ENCODE measurements around the gene ZBTB20. TPM values are rescaled to one million over a fixed set of nuclear protein-coding genes. Genes with fewer than 3 reads are reported as not detected.

Gene ZBTB20
- total RNA-seq, 4 donors from 2014 or later = 4.1 to 41.8 (median 11.6) TPM

DNA sequence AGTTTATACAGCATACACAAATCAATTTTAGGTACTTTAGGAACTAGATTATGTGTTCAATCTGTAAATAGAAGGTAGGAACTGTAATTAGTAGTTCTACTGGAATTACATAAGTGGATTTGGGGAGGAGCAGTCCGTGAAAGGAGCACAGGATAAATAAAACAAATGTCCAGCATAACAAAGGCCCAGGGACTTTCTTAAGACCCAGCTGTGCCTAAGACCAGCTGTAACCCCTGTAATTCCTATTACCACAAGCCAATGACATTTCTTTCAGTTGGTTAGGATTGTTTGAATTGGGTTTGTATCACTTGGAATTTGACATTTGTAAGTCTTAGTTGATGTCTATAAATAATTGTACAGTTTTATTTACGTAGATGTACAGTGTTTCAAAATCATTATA, 4.8 kb upstream of the ZBTB20 start:
- no peak for DNase-seq
- Histone ChIP-seq H3K27me3 (no peaks in the 10 kb centered on the region), H3K9me3 (no peaks in the 10 kb centered on the region), H3K4me1 (peaks cover 0 to 13% (median 0%) of the 10 kb centered on the region in 3 donors), H3K27ac (no peak overlapping the region), H3K36me3 (no peaks in the 10 kb centered on the region), H3K4me3 (no peak overlapping the region)
- intact Hi-C loops (cut with DNase I) = no loop called here
- 63 to 82% methylated on average over 2 of the region's 2 CpGs for WGBS, 2 donors
- TF ChIP-seq CTCF (IDR thresholded peaks at IDR 0.05) = no peak
- TF ChIP-seq POLR2A (IDR thresholded peaks at IDR 0.05) = no peak

- TF ChIP-seq CTCF (IDR thresholded peaks at IDR 0.05) = peak in 1 of 6 experiments; percentile 6
- TF ChIP-seq POLR2A (IDR thresholded peaks at IDR 0.05) = no peak
- peak overlapping the region; percentile 44 to 97 (median 84) for H3K4me3 ChIP-seq
- no peaks in the 10 kb centered on the region for H3K36me3 ChIP-seq
- H3K9me3 ChIP-seq = no peaks in the 10 kb centered on the region
- H3K27me3 ChIP-seq = no peaks in the 10 kb centered on the region
- no peak for DNase-seq
- 2% methylated on average over 14 to 18 of the region's 20 CpGs for WGBS, 2 donors
- peak overlapping the region; percentile 87 to 100 (median 100) for H3K27ac ChIP-seq
- H3K4me1 ChIP-seq = peaks cover 0 to 26% (median 3%) of the 10 kb centered on the region in 3 donors
- intact Hi-C loops (cut with DNase I) = no loop called here
Measured at GRCh38 chr3:115148142-115148790, 1.2 kb upstream of the ZBTB20 start.

- TF ChIP-seq CTCF (IDR thresholded peaks at IDR 0.05) (peak in 3 of 6 experiments; percentile 6 to 11 (median 9)), POLR2A (IDR thresholded peaks at IDR 0.05) (peak in 3 of 4 donors; percentile 56 to 80 (median 69))
- H3K4me1 ChIP-seq = peaks cover 0 to 26% (median 3%) of the 10 kb centered on the region in 3 donors
- peak; percentile 100 for DNase-seq
- peak overlapping the region; percentile 99 to 100 (median 100) for H3K27ac ChIP-seq
- no peaks in the 10 kb centered on the region for H3K27me3 ChIP-seq
- peak overlapping the region; percentile 65 to 97 (median 84) for H3K4me3 ChIP-seq
- WGBS, 2 donors = 0 to 1% methylated on average over 21 to 37 of the region's 54 CpGs
- H3K9me3 ChIP-seq = no peaks in the 10 kb centered on the region
- intact Hi-C loops (cut with DNase I) = no loop called here
- H3K36me3 ChIP-seq = no peaks in the 10 kb centered on the region
Measured at GRCh38 chr3:115147329-115148141, 447 bp upstream of the ZBTB20 start.

DNA sequence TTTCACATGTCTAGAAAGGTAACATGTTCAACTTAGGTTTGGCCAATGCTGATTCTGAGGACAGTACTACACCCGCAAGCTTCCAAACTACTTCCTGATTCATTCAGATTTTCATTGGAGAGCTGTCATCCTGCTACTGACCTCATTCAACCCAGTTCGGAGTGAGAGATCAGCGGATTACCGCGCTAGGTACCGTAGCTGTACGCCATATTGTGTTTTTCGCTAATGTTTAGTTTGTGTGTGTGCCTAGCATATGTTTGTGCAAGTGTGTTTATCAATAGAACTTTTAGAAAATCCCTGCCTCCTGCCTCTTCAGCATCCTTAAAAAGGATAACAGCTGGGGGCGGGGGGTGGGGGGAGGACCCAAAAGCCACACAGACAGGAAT, 1.1 kb downstream of the ZBTB20 start:
- TF ChIP-seq POLR2A (IDR thresholded peaks at IDR 0.05) = peak in 1 of 4 donors; percentile 30
- TF ChIP-seq CTCF (IDR thresholded peaks at IDR 0.05) = no peak
- WGBS, 2 donors = 0 to 1% methylated on average over 9 of the region's 9 CpGs
- DNase-seq = no peak

More for the DNA sequence above, 1.1 kb downstream of the ZBTB20 start:
- H3K9me3 ChIP-seq = no peaks in the 10 kb centered on the region
- H3K4me3 ChIP-seq = peak overlapping the region; percentile 65 to 97 (median 84)
- no peaks in the 10 kb centered on the region for H3K27me3 ChIP-seq
- intact Hi-C loops (cut with DNase I) = no loop called here
- peak overlapping the region; percentile 99 to 100 (median 100) for H3K27ac ChIP-seq
- peaks cover 0 to 30% (median 3%) of the 10 kb centered on the region in 3 donors for H3K4me1 ChIP-seq
- H3K36me3 ChIP-seq = no peaks in the 10 kb centered on the region
